ENCODE results near the gene MIEN1. TPM values are rescaled to one million over a fixed set of nuclear protein-coding genes. Genes with fewer than 3 reads are reported as not detected.

MIEN1 gene
- total and polyA plus RNA-seq, 2 of the 13 experiments (the other 11 are each of a cell fraction or from before 2014, with no cell fraction given): 40.6 to 56.6 TPM

DNA sequence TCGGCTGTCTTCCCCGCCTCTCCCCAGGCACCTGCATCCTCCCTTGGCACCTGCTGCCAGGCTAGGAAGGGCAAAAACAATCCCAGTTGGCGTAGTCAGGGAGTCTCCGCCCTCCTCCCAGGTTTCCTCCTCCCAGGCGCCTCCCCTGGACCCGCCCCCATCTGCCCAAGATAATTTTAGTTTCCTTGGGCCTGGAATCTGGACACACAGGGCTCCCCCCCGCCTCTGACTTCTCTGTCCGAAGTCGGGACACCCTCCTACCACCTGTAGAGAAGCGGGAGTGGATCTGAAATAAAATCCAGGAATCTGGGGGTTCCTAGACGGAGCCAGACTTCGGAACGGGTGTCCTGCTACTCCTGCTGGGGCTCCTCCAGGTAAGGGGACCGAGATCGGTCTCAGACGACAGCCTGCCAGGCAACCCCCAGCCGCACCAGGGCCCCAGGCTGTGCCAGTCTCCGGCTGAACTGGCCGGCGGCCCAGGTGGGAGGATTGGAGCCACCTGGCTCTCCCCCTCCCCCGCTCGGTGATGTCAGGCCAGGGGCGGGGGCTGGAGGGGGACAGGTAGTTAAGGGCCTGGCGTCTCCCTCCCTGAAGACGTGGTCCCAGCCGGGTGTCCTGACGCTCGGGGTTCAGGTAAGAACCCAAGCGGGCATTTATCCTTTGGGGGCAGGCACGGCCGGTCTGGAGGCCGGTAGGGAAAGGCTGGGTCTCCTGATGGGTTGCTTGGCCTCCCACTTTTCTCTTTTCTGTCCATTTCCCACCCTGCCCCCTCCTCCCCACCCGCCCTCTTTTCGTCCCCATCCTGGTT lies 7.6 kb upstream of the MIEN1 start, which contains the start of gene GRB7 (continued):
- TF ChIP-seq, protein P1, sequence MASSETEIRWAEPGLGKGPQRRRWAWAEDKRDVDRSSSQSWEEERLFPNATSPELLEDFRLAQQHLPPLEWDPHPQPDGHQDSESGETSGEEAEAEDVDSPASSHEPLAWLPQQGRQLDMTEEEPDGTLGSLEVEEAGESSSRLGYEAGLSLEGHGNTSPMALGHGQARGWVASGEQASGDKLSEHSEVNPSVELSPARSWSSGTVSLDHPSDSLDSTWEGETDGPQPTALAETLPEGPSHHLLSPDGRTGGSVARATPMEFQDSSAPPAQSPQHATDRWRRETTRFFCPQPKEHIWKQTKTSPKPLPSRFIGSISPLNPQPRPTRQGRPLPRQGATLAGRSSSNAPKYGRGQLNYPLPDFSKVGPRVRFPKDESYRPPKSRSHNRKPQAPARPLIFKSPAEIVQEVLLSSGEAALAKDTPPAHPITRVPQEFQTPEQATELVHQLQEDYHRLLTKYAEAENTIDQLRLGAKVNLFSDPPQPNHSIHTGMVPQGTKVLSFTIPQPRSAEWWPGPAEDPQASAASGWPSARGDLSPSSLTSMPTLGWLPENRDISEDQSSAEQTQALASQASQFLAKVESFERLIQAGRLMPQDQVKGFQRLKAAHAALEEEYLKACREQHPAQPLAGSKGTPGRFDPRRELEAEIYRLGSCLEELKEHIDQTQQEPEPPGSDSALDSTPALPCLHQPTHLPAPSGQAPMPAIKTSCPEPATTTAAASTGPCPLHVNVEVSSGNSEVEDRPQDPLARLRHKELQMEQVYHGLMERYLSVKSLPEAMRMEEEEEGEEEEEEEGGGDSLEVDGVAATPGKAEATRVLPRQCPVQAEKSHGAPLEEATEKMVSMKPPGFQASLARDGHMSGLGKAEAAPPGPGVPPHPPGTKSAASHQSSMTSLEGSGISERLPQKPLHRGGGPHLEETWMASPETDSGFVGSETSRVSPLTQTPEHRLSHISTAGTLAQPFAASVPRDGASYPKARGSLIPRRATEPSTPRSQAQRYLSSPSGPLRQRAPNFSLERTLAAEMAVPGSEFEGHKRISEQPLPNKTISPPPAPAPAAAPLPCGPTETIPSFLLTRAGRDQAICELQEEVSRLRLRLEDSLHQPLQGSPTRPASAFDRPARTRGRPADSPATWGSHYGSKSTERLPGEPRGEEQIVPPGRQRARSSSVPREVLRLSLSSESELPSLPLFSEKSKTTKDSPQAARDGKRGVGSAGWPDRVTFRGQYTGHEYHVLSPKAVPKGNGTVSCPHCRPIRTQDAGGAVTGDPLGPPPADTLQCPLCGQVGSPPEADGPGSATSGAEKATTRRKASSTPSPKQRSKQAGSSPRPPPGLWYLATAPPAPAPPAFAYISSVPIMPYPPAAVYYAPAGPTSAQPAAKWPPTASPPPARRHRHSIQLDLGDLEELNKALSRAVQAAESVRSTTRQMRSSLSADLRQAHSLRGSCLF (CRISPR knock-in tag; IDR thresholded peaks at IDR 0.05; ENCODE audit: borderline replicate concordance): no peak
- TF ChIP-seq SOX6 (IDR thresholded peaks at IDR 0.05) (no peak), SOX6 (CRISPR knock-in tag; IDR thresholded peaks at IDR 0.05) (0 out of 2 replicates have a peak, but pooled peaks have one; percentile 17), ZNF780A (CRISPR knock-in tag; IDR thresholded peaks at IDR 0.05) (no peak), PAF1 (CRISPR knock-in tag; IDR thresholded peaks at IDR 0.05) (no peak), ONECUT2 (CRISPR knock-in tag; IDR thresholded peaks at IDR 0.05) (no peak), ZNF652 (CRISPR knock-in tag; IDR thresholded peaks at IDR 0.05; ENCODE audit: borderline replicate concordance, low read depth) (no peak), MEIS1 (CRISPR knock-in tag; IDR thresholded peaks at IDR 0.05; ENCODE audit: borderline replicate concordance) (0 out of 2 replicates have a peak, but pooled peaks have one; percentile 41), ZFP36 (IDR thresholded peaks at IDR 0.05; ENCODE audit: borderline replicate concordance, low read depth, low read length, partially characterized antibody) (no peak), FIP1L1 (IDR thresholded peaks at IDR 0.05; ENCODE audit: borderline replicate concordance, insufficient read depth, low read depth, low read length) (0 out of 2 replicates have a peak, but pooled peaks have one; percentile 20), HNRNPUL1 (IDR thresholded peaks at IDR 0.05; ENCODE audit: low read depth, low read length) (no peak), ZNF83 (CRISPR knock-in tag; IDR thresholded peaks at IDR 0.05; ENCODE audit: borderline replicate concordance) (no peak), PRPF4 (IDR thresholded peaks at IDR 0.05; ENCODE audit: low read depth, low read length, poor library complexity, severe bottlenecking) (no peak), ZNF446 (CRISPR knock-in tag; IDR thresholded peaks at IDR 0.05) (peak; percentile 71)
- TF ChIP-seq, protein P2, sequence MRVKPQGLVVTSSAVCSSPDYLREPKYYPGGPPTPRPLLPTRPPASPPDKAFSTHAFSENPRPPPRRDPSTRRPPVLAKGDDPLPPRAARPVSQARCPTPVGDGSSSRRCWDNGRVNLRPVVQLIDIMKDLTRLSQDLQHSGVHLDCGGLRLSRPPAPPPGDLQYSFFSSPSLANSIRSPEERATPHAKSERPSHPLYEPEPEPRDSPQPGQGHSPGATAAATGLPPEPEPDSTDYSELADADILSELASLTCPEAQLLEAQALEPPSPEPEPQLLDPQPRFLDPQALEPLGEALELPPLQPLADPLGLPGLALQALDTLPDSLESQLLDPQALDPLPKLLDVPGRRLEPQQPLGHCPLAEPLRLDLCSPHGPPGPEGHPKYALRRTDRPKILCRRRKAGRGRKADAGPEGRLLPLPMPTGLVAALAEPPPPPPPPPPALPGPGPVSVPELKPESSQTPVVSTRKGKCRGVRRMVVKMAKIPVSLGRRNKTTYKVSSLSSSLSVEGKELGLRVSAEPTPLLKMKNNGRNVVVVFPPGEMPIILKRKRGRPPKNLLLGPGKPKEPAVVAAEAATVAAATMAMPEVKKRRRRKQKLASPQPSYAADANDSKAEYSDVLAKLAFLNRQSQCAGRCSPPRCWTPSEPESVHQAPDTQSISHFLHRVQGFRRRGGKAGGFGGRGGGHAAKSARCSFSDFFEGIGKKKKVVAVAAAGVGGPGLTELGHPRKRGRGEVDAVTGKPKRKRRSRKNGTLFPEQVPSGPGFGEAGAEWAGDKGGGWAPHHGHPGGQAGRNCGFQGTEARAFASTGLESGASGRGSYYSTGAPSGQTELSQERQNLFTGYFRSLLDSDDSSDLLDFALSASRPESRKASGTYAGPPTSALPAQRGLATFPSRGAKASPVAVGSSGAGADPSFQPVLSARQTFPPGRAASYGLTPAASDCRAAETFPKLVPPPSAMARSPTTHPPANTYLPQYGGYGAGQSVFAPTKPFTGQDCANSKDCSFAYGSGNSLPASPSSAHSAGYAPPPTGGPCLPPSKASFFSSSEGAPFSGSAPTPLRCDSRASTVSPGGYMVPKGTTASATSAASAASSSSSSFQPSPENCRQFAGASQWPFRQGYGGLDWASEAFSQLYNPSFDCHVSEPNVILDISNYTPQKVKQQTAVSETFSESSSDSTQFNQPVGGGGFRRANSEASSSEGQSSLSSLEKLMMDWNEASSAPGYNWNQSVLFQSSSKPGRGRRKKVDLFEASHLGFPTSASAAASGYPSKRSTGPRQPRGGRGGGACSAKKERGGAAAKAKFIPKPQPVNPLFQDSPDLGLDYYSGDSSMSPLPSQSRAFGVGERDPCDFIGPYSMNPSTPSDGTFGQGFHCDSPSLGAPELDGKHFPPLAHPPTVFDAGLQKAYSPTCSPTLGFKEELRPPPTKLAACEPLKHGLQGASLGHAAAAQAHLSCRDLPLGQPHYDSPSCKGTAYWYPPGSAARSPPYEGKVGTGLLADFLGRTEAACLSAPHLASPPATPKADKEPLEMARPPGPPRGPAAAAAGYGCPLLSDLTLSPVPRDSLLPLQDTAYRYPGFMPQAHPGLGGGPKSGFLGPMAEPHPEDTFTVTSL (CRISPR knock-in tag; IDR thresholded peaks at IDR 0.05; ENCODE audit: borderline replicate concordance): no peak
- TF ChIP-seq, protein P3, sequence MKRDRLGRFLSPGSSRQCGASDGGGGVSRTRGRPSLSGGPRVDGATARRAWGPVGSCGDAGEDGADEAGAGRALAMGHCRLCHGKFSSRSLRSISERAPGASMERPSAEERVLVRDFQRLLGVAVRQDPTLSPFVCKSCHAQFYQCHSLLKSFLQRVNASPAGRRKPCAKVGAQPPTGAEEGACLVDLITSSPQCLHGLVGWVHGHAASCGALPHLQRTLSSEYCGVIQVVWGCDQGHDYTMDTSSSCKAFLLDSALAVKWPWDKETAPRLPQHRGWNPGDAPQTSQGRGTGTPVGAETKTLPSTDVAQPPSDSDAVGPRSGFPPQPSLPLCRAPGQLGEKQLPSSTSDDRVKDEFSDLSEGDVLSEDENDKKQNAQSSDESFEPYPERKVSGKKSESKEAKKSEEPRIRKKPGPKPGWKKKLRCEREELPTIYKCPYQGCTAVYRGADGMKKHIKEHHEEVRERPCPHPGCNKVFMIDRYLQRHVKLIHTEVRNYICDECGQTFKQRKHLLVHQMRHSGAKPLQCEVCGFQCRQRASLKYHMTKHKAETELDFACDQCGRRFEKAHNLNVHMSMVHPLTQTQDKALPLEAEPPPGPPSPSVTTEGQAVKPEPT (CRISPR knock-in tag; IDR thresholded peaks at IDR 0.05; ENCODE audit: low read depth): peak; percentile 52; the same call in 1 of the 2 replicates

All from HepG2 (cell line).